Measurements from ENCODE around the gene GNB3.

DNA sequence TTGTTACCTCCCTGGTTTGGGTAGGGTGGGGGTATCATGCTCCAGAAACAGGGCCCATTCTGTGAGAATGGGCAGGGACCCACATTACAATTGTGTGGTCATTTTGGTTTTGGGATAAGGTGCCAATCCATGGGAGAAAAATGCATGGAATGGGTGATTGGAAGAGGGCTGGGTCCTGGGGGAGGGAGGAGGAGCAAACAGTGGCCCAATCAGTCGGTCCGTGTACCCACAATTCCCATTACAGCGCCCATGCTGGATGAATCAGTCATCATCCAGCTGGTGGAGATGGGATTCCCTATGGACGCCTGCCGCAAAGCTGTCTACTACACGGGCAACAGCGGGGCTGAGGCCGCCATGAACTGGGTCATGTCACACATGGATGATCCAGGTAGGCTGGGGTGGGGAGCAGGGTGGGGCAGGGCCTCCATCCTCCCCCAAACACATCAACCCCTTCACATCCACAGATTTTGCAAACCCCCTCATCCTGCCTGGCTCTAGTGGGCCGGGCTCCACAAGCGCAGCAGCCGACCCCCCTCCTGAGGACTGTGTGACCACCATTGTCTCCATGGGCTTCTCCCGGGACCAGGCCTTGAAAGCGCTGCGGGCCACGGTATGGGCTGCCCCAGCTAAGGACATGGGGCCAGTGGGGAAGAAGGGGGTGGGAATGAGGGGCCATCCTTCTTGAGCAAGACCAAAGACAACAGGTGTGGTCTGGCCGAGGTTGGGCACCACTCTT lies 23.0 kb downstream of the GNB3 start:
- TF ChIP-seq, protein P1, sequence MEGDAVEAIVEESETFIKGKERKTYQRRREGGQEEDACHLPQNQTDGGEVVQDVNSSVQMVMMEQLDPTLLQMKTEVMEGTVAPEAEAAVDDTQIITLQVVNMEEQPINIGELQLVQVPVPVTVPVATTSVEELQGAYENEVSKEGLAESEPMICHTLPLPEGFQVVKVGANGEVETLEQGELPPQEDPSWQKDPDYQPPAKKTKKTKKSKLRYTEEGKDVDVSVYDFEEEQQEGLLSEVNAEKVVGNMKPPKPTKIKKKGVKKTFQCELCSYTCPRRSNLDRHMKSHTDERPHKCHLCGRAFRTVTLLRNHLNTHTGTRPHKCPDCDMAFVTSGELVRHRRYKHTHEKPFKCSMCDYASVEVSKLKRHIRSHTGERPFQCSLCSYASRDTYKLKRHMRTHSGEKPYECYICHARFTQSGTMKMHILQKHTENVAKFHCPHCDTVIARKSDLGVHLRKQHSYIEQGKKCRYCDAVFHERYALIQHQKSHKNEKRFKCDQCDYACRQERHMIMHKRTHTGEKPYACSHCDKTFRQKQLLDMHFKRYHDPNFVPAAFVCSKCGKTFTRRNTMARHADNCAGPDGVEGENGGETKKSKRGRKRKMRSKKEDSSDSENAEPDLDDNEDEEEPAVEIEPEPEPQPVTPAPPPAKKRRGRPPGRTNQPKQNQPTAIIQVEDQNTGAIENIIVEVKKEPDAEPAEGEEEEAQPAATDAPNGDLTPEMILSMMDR (conservative IDR thresholded peaks at IDR 0.05; ENCODE audit: low read depth, low read length): no peak
- TF ChIP-seq POLR2A (IDR thresholded peaks at IDR 0.05; ENCODE audit: low read depth, low read length) (no peak), SMC3 (IDR thresholded peaks at IDR 0.05; ENCODE audit: low read depth, low read length) (no peak), RAD21 (IDR thresholded peaks at IDR 0.05; ENCODE audit: low read length) (no peak), MAFK (IDR thresholded peaks at IDR 0.05; ENCODE audit: low read depth, low read length) (no peak), CEBPB (IDR thresholded peaks at IDR 0.05; ENCODE audit: low read depth, low read length) (no peak), FOS (IDR thresholded peaks at IDR 0.05; ENCODE audit: low read depth, low read length) (no peak), MXI1 (IDR thresholded peaks at IDR 0.05; ENCODE audit: borderline replicate concordance, low read depth, low read length) (no peak), BHLHE40 (IDR thresholded peaks at IDR 0.05; ENCODE audit: low read depth, low read length) (no peak), CHD1 (IDR thresholded peaks at IDR 0.05; ENCODE audit: low read depth, low read length) (no peak), RFX5 (IDR thresholded peaks at IDR 0.05; ENCODE audit: low read depth, low read length) (no peak)
- TF ChIP-seq, protein P2, sequence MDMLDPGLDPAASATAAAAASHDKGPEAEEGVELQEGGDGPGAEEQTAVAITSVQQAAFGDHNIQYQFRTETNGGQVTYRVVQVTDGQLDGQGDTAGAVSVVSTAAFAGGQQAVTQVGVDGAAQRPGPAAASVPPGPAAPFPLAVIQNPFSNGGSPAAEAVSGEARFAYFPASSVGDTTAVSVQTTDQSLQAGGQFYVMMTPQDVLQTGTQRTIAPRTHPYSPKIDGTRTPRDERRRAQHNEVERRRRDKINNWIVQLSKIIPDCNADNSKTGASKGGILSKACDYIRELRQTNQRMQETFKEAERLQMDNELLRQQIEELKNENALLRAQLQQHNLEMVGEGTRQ (IDR thresholded peaks at IDR 0.05; ENCODE audit: low read depth, low read length): no peak
